Esophagus (tissue), 2 donors: Measurements from ENCODE around the gene VAMP3. TPM values are rescaled to one million over a fixed set of nuclear protein-coding genes. Genes with fewer than 3 reads are reported as not detected.

Experiments
- H3K27ac ChIP-seq, 2 donors: one replicate each; pipeline ENCODE4 v1.5.1; 2013; ENCODE audit warnings: low read depth in 2 of 2, mild to moderate bottlenecking in 2 of 2, inconsistent platforms in 1 of 2, low read length in 1 of 2, moderate library complexity in 1 of 2
- H3K27me3 ChIP-seq, 2 donors: one replicate each; pipeline ENCODE4 v1.6.1; 2013; ENCODE audit warnings: low read length in 2 of 2, control low read depth in 1 of 2, mild to moderate bottlenecking in 1 of 2; ENCODE audit not compliant: insufficient read depth in 2 of 2, control insufficient read depth in 1 of 2
- H3K36me3 ChIP-seq, 2 donors: one replicate each; pipeline ENCODE4 v1.6.1; 2013; ENCODE audit warnings: low read length in 1 of 2; ENCODE audit not compliant: control insufficient read depth in 2 of 2, insufficient read depth in 2 of 2
- H3K4me1 ChIP-seq, 2 donors: one replicate each; pipeline ENCODE4 v1.6.1; 2013; ENCODE audit warnings: low read length in 1 of 2; ENCODE audit not compliant: control insufficient read depth in 2 of 2, insufficient read depth in 2 of 2
- H3K4me3 ChIP-seq, 2 donors: one replicate each; pipeline ENCODE4 v1.5.1; 2013; ENCODE audit warnings: low read length in 2 of 2, mild to moderate bottlenecking in 2 of 2, low read depth in 1 of 2, moderate library complexity in 1 of 2
- H3K9me3 ChIP-seq, 2 donors: one replicate each; pipeline ENCODE4 v1.6.1; 2013; ENCODE audit warnings: mild to moderate bottlenecking in 2 of 2, low read depth in 1 of 2, low read length in 1 of 2, moderate library complexity in 1 of 2; ENCODE audit not compliant: control insufficient read depth in 2 of 2, insufficient read depth in 1 of 2
- WGBS, 2 donors: extraction: QIAGEN DNeasy Blood & Tissue Kit; methylation state at CpG; one replicate each; pipeline ENCODE4 v1.1.7; 2013; 5-methylcytosine and 5-hydroxymethylcytosine counted together
- polyA plus RNA-seq, 2 donors: library from polyadenylated mRNA; stranded (reverse); fragments of 200-250 nt; gene quantifications; one replicate each; pipeline ENCODE4 v1.2.3, GENCODE V29; 2013
- donor health status: healthy with polysubstance abuse.
- donor health status: Bipolar disorder and iron deficiency.

VAMP3 gene
- polyA plus RNA-seq, 2 donors: 42.2 to 60.0 TPM

DNA sequence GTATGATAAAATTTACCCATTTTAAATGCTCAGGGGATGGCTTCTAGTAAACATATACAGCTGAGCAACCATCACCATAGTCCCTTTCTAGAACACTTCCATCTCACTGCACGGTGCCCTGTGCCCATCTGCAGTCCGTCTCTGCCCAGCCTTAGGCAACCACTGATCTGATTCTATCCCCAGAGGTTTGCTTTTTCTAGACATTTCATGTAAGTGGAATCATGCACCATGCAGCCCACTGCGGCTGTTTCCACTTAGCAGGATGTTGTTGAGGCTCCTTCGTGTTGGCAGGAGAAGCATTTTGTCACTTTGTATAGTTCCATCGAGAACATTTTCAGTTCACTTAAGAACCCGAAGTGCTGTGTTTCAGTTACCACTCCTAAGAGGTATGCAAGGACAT is 27.8 kb upstream of the VAMP3 start:
- no peak overlapping the region for H3K27ac ChIP-seq
- H3K27me3 ChIP-seq: no peaks in the 10 kb centered on the region
- H3K36me3 ChIP-seq: no peaks in the 10 kb centered on the region
- 92 to 93% methylated on average over 6 of the region's 6 CpGs for WGBS, 2 donors
- no peaks in the 10 kb centered on the region for H3K4me1 ChIP-seq
- H3K4me3 ChIP-seq: no peak overlapping the region
- no peaks in the 10 kb centered on the region for H3K9me3 ChIP-seq

DNA sequence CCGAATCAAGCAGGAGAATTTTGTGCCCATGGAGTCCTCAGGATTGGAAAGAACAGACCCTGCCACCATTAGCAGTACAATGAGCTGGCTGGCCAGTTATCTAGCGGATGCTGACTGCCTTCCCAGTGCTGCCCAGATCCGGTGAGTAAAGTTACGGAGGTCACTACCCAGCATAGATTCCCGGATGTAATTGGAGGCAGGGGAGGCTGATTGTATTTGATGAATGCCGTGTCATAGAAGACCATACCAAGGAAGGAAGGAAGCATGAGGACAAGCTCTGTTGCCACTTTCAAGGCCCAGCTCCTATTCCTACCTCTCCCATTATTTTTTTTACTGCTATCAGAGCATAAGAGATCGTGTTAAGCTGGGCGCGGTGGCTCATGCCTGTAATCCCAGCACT is 26.2 kb upstream of the VAMP3 start:
- H3K27ac ChIP-seq: no peak overlapping the region
- 89% methylated on average over 9 of the region's 9 CpGs for WGBS, 2 donors

DNA sequence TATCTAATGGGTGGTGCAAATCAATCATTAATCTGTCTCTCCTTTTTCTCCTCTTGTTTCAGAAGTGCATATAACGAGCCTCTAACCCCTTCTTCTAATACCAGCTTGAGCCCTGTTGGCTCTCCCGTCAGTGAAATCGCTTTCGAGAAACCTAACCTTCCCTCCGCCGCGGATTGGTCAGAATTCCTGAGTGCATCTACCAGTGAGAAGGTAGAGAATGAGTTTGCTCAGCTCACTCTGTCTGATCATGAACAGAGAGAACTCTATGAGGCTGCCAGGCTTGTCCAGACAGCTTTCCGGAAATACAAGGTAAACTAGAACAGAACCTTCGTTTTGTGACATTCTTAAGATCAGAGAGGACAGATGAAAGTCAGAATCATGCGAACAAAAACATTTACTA is 25.3 kb upstream of the VAMP3 start:
- no peaks in the 10 kb centered on the region for H3K27me3 ChIP-seq
- H3K4me3 ChIP-seq: no peak overlapping the region
- WGBS, 2 donors: 53 to 70% methylated on average over 10 of the region's 10 CpGs
- no peaks in the 10 kb centered on the region for H3K9me3 ChIP-seq
- H3K36me3 ChIP-seq: no peaks in the 10 kb centered on the region
- H3K4me1 ChIP-seq: no peaks in the 10 kb centered on the region
- H3K27ac ChIP-seq: no peak overlapping the region

More for the DNA sequence above, 26.2 kb upstream of the VAMP3 start:
- Histone ChIP-seq H3K4me1 (no peaks in the 10 kb centered on the region), H3K4me3 (no peak overlapping the region), H3K27me3 (no peaks in the 10 kb centered on the region), H3K36me3 (no peaks in the 10 kb centered on the region), H3K9me3 (no peaks in the 10 kb centered on the region)

DNA sequence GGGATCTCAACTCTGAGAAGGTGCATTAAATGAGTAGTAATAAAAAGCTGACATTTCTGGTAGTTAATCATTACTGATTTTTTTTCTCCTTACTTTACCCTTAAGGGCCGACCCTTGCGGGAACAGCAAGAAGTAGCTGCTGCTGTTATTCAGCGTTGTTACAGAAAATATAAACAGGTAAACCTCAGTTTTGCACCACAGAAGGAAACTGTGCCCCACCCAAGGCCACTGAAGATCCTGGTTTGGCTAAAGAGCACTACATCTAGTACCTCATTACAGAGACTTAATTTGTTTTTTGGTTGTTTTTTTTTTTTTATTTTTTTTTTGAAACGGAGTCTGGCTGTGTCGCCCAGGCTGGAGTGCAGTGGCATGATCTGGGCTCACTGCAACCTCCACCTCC is 23.5 kb upstream of the VAMP3 start:
- no peaks in the 10 kb centered on the region for H3K4me1 ChIP-seq
- no peak overlapping the region for H3K27ac ChIP-seq
- 80 to 82% methylated on average over 5 of the region's 5 CpGs for WGBS, 2 donors
- H3K4me3 ChIP-seq: no peak overlapping the region
- H3K27me3 ChIP-seq: no peaks in the 10 kb centered on the region
- H3K9me3 ChIP-seq: no peaks in the 10 kb centered on the region
- no peaks in the 10 kb centered on the region for H3K36me3 ChIP-seq

DNA sequence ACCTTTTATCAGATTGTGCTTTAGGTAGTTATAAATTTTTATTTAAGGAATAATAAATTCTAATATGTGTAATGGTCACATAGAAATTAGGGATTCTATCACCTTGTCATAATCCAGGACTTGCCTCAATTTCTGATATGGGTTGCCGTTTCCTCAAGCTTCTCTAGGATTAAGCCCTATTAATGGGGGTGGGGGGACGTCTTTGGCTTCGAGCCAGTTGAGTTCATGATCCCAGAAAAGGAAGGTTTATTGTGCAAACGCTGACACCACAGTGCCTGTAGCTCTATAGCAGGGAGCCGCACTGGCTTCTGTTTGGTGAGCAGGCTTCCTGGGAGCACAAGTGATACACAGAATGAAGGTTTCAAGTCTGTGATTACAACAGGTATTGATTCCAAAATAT is 22.0 kb upstream of the VAMP3 start:
- H3K9me3 ChIP-seq: no peaks in the 10 kb centered on the region
- H3K27me3 ChIP-seq: no peaks in the 10 kb centered on the region
- no peak overlapping the region for H3K27ac ChIP-seq
- no peaks in the 10 kb centered on the region for H3K36me3 ChIP-seq
- no peak overlapping the region for H3K4me3 ChIP-seq
- WGBS, 2 donors: 51 to 60% methylated on average over 5 of the region's 5 CpGs
- H3K4me1 ChIP-seq: no peaks in the 10 kb centered on the region

DNA sequence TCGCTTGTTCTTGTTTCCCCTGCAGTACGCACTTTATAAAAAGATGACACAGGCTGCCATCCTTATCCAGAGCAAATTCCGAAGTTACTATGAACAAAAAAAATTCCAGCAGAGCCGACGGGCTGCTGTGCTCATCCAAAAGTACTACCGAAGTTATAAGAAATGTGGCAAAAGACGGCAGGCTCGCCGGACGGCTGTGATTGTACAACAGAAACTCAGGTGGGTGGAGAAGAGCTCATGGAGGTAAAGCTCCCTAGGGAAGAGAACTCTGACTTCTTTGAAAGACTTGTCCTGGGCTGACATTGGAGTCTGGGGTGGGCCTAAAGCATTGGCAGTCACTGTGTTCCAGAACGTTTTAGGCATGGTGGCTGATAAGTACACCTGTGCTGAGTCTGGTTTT is 19.9 kb upstream of the VAMP3 start:
- no peaks in the 10 kb centered on the region for H3K9me3 ChIP-seq
- no peak overlapping the region for H3K4me3 ChIP-seq
- H3K27ac ChIP-seq: no peak overlapping the region
- no peaks in the 10 kb centered on the region for H3K27me3 ChIP-seq
- WGBS, 2 donors: 89 to 90% methylated on average over 11 of the region's 11 CpGs
- no peaks in the 10 kb centered on the region for H3K36me3 ChIP-seq
- H3K4me1 ChIP-seq: no peaks in the 10 kb centered on the region

DNA sequence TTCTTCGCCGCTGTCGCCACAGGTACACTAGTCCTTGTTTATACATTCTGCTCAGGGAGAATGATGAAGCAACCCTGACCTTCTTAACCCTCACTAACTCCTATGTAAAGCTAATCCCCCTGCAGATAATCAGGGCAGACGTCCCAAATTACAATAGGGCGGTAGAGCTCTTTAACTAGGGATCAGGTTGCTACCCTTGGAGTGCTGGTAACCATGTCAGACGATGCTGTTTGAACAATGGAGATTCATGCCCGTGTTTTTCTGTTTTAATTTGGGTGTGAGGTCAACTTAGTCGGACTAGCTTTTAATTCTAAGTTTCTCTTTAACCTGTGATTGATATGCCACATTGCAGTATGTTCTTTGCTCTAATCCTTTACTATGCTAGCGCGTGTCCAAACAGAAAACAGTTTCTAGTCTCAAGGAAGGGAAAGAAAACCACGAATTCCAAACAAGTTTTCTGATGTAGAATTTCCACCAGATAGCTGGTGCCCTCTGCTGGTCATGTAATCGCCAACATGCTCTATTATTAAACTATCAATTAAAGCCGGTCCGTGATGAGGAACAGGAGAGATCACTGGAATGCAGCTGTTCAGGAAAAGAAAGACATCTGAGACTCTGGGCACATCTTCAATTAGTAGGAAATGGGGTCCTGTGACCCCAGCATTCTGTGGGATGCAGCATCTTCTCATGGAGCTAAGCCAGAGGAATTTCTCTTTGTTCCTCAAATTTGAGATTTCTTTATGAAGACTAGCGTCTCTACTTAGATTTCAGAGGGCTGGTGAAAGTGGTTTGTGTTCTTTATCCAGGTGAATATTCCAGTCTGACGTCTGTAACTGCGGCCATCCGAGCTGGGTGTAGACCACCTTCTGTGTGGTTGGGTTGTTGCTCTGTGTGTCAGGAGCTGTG is 18.3 kb upstream of the VAMP3 start:
- Histone ChIP-seq H3K4me3 (peak overlapping the region in 1 of 2 donors; percentile 34), H3K9me3 (no peaks in the 10 kb centered on the region)

DNA sequence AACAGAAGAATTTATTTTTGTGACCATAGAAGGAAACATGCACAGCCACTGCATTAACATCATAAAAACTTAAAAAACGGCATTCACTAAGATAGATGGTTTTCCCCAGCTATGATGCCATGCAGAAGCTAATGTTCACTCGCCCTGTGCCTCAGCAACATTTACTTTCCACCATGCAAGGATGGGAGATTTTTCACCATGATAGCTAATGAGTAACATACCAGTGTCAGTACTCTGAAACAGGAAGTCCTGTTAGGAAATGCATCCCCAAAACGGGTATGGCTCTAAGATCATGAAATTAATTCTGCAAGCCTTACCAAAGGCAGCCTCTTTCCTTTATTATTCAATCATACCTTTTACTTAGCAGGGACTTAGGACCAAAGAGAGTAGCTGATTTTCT is 17.5 kb upstream of the VAMP3 start:
- Histone ChIP-seq H3K27me3 (no peaks in the 10 kb centered on the region), H3K27ac (no peak overlapping the region), H3K36me3 (no peaks in the 10 kb centered on the region), H3K4me1 (no peaks in the 10 kb centered on the region), H3K9me3 (no peaks in the 10 kb centered on the region), H3K4me3 (no peak overlapping the region)
- WGBS, 2 donors: 68 to 73% methylated on average over 3 of the region's 3 CpGs

More for the DNA sequence above, 18.3 kb upstream of the VAMP3 start:
- Histone ChIP-seq H3K27ac (no peak overlapping the region), H3K4me1 (no peaks in the 10 kb centered on the region), H3K27me3 (no peaks in the 10 kb centered on the region), H3K36me3 (no peaks in the 10 kb centered on the region)
- 23 to 25% methylated on average over 18 of the region's 18 CpGs for WGBS, 2 donors

DNA sequence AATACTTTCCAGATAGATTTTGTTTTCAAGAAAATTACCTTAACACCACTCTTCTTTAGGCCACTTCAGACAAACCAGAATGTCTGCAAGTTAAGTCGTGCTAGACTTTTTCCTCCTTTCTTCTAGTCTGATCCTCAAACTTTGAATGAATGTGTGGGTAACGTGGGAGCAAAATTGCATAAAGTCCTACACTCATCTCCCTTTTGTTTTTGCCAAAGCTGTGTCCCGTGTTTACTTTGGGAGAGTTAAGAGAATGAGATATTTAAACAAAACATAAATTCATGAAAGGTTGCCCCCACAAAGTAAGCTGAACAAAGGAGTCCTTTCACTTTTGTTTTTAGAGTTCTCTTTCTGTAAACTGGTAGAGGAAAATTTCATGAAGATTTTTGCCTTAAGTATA is 16.9 kb upstream of the VAMP3 start:
- Histone ChIP-seq H3K27ac (no peak overlapping the region), H3K4me1 (no peaks in the 10 kb centered on the region), H3K27me3 (no peaks in the 10 kb centered on the region), H3K4me3 (no peak overlapping the region), H3K36me3 (no peaks in the 10 kb centered on the region), H3K9me3 (no peaks in the 10 kb centered on the region)
- 72 to 79% methylated on average over 3 of the region's 3 CpGs for WGBS, 2 donors

DNA sequence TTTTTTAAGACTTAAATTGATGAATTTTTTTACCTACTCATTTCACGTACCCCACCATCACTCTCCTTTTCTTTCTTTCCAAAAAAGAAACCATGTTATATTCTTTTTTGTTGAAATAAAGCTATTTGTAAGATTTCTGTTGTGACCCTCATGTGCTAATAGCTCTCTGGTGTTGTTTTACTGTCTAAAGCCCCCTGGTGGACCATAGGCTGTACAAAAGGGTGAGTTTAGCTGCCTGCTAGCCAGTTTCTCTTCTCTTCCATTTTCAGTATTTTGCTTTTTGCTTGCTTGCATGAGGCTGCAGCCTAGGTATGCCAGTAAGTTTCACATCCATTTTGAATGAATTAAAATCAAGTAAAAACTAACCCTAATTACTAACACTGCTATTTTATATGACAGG is 15.6 kb upstream of the VAMP3 start:
- WGBS, 2 donors: 44 to 45% methylated on average over 1 of the region's 1 CpG
- no peak overlapping the region for H3K27ac ChIP-seq
- H3K9me3 ChIP-seq: no peaks in the 10 kb centered on the region
- no peak overlapping the region for H3K4me3 ChIP-seq
- H3K4me1 ChIP-seq: no peaks in the 10 kb centered on the region
- H3K27me3 ChIP-seq: no peaks in the 10 kb centered on the region
- H3K36me3 ChIP-seq: no peaks in the 10 kb centered on the region
